Fibroblast of lung (primary cell): Measurements from ENCODE around the gene ACOT7. TPM values are rescaled to one million over a fixed set of nuclear protein-coding genes. Genes with fewer than 3 reads are reported as not detected.

Experiments
- DNase-seq, 2 donors: peaks; one replicate each; pipeline versions ENCODE4 v3.0.0 to v3.0.0-alpha.2; 2010; ENCODE audit warnings: low read depth in 2 of 2
- H2AFZ ChIP-seq: 2 replicates; pipeline ENCODE4 v1.5.1; 2012; ENCODE audit warnings: low read length, control low read depth, inconsistent platforms
- H3K27ac ChIP-seq: 2 replicates; pipeline ENCODE4 v1.5.1; 2011; ENCODE audit warnings: low read length, control low read depth; ENCODE audit not compliant: insufficient read depth
- H3K27me3 ChIP-seq: 2 replicates; pipeline ENCODE4 v1.5.1; 2011; ENCODE audit warnings: mild to moderate bottlenecking, low read length; ENCODE audit not compliant: control insufficient read depth, insufficient read depth
- H3K36me3 ChIP-seq: 2 replicates; pipeline ENCODE4 v1.5.1; 2011; ENCODE audit warnings: low read length; ENCODE audit not compliant: control insufficient read depth, insufficient read depth
- H3K4me1 ChIP-seq: 2 replicates; pipeline ENCODE4 v1.5.1; 2011; ENCODE audit warnings: low read length; ENCODE audit not compliant: control insufficient read depth, insufficient read depth; ENCODE audit errors: extremely low read depth
- H3K4me2 ChIP-seq: 2 replicates; pipeline ENCODE4 v1.5.1; 2011; ENCODE audit warnings: low read length, control low read depth; ENCODE audit not compliant: insufficient read depth; ENCODE audit errors: extremely low read depth
- H3K4me3 ChIP-seq, 4 experiments: fragments of 200-600 bp in 1 of 4; sonication (generic) in 1 of 4; replicated peaks in 1 of 4; 2 replicates each; pipeline ENCODE4 v1.5.1; 2011 to 2016; ENCODE audit warnings: low read length in 4 of 4, low read depth in 3 of 4, mild to moderate bottlenecking in 3 of 4, control low read depth in 2 of 4, inconsistent platforms in 1 of 4, mixed read lengths in 1 of 4; ENCODE audit not compliant: insufficient read depth in 1 of 4; ENCODE audit errors: control extremely low read depth in 1 of 4
- H3K79me2 ChIP-seq: 2 replicates; pipeline ENCODE4 v1.5.1; 2012; ENCODE audit warnings: mild to moderate bottlenecking, low read length, inconsistent platforms; ENCODE audit not compliant: control insufficient read depth, insufficient read depth
- H3K9ac ChIP-seq: 2 replicates; pipeline ENCODE4 v1.5.1; 2011; ENCODE audit warnings: mild to moderate bottlenecking, low read length, control low read depth; ENCODE audit not compliant: insufficient read depth
- H3K9me3 ChIP-seq: 2 replicates; pipeline ENCODE4 v1.5.1; 2012; ENCODE audit warnings: low read depth, low read length; ENCODE audit not compliant: control insufficient read depth, insufficient read depth
- H4K20me1 ChIP-seq: 2 replicates; pipeline ENCODE4 v1.5.1; 2011; ENCODE audit warnings: low read length; ENCODE audit not compliant: control insufficient read depth, insufficient read depth; ENCODE audit errors: extremely low read depth
- EZH2 ChIP-seq: IDR thresholded peaks from 2 replicates; pipeline ENCODE4 v1.5.1; 2012; ENCODE audit warnings: low read length, control low read depth, mild to moderate bottlenecking; ENCODE audit errors: missing control alignments
- polyA plus RNA-seq, 2 donors: library from polyadenylated mRNA; depleted of rRNA in 1 of 2; stranded (reverse) in 1 of 2; unstranded in 1 of 2; fragments of >200 nt; gene quantifications; 2 replicates each; pipeline ENCODE4 v1.2.1, GENCODE V29; 2011 to 2012; ENCODE audit warnings: missing spikeins in 1 of 2
- total RNA-seq: library from RNA; depleted of rRNA; stranded (reverse); fragments of >200 nt; gene quantifications from 2 replicates; pipeline ENCODE4 v1.2.1, GENCODE V29; 2014
- TF ChIP-seq, protein P1 (sequence below), 2 donors: IDR thresholded peaks in 1 of 2; conservative IDR thresholded peaks in 1 of 2; 1 replicate in 1 of 2; 2 replicates in 1 of 2; pipeline ENCODE4 v1.5.1; 2011 to 2012; ENCODE audit warnings: low read length in 2 of 2, control low read depth in 1 of 2, inconsistent platforms in 1 of 2, low read depth in 1 of 2, mild to moderate bottlenecking in 1 of 2

ACOT7 gene
- total and polyA plus RNA-seq, 2 donors (not counting 1 experiment from before 2014, with no cell fraction given) = 50.7 to 58.0 TPM

DNA sequence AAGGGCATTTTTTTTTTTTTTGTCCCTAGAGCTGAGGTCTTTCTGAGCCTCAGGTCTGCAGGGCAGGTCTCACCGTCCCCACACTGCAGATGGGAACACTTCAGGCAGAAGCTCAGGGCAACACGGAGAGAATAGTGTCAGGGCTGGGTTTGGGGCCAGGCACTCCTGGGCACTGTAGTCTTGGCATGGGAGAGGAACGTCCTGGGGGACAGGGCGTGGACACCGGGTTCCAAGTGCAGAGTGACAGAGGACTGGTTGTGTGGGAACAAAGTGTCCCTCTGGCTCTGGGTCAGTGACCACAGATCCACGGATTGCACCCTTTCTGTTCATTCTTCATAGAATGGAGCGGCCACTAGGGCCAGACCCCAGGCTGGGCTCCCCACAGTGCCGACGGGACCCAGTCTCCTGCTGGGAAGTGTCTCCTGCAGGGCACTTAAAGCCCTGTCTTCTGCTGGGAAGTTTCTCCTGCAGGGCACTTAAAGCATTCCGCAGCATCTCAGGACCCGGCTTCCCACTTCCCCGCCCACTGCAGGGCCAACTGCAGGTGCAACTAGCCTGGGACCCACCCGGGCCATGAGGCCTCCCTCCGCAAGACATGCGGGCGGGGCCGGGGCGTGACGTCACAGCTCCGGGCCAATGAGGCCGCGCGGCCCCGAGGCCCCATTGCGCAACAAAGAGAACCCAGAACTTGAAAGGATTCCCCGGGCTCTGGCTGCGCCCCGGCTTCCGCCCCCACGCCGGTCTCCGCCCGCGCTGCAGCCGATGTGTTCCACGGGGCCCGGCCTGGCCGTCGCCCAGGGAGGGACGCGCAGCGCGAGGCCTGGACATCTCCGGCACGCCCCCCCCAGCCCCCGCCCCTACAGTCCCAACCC lies 133.8 kb downstream of the ACOT7 start:
- H3K79me2 ChIP-seq = no peaks in the 10 kb centered on the region
- H2AFZ ChIP-seq = no peak overlapping the region
- no peaks in the 10 kb centered on the region for H3K27me3 ChIP-seq
- TF ChIP-seq EZH2 = no peak
- TF ChIP-seq, protein P1, sequence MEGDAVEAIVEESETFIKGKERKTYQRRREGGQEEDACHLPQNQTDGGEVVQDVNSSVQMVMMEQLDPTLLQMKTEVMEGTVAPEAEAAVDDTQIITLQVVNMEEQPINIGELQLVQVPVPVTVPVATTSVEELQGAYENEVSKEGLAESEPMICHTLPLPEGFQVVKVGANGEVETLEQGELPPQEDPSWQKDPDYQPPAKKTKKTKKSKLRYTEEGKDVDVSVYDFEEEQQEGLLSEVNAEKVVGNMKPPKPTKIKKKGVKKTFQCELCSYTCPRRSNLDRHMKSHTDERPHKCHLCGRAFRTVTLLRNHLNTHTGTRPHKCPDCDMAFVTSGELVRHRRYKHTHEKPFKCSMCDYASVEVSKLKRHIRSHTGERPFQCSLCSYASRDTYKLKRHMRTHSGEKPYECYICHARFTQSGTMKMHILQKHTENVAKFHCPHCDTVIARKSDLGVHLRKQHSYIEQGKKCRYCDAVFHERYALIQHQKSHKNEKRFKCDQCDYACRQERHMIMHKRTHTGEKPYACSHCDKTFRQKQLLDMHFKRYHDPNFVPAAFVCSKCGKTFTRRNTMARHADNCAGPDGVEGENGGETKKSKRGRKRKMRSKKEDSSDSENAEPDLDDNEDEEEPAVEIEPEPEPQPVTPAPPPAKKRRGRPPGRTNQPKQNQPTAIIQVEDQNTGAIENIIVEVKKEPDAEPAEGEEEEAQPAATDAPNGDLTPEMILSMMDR (conservative IDR thresholded peaks at IDR 0.05 in 1 of 2, IDR thresholded peaks at IDR 0.05 in 1 of 2; ENCODE audit: low read depth in 1 of 2, low read length in 2 of 2) = no peak
- H4K20me1 ChIP-seq = no peaks in the 10 kb centered on the region
- peak overlapping the region in 3 of 4 experiments; percentile 23 to 75 (median 71) for H3K4me3 ChIP-seq
- DNase-seq = peak; percentile 71 to 81
- no peak overlapping the region for H3K27ac ChIP-seq
- H3K36me3 ChIP-seq = no peaks in the 10 kb centered on the region
- peaks cover 13% of the 10 kb centered on the region for H3K4me1 ChIP-seq
- no peak overlapping the region for H3K9ac ChIP-seq
- H3K4me2 ChIP-seq = peak overlapping the region; percentile 40
- no peaks in the 10 kb centered on the region for H3K9me3 ChIP-seq

DNA sequence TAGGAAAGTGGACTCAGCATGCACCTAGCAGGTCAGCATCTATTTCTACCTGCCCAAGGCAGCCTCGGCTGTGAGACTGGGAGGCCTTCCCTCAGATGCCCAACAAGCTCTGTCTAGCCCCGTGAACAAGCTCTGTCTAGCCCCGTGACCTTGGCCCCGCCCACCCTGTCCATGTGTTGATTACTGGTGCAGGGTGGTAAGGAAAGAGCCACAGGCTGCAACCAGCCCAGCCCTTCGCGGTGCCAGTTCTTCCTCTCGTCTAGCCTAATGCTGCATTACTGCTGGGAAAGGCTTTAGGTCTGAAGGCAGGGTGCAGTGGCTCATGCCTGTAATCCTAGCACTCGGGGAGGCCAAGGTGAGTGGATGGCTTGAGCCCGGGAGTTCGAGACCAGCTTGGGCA lies 134.9 kb downstream of the ACOT7 start:
- peaks cover 8% of the 10 kb centered on the region for H3K4me1 ChIP-seq
- no peak overlapping the region for H3K9ac ChIP-seq
- H3K4me3 ChIP-seq = no peak overlapping the region
- no peak overlapping the region for H3K27ac ChIP-seq
- no peaks in the 10 kb centered on the region for H3K9me3 ChIP-seq
- no peak overlapping the region for H2AFZ ChIP-seq
- no peak overlapping the region for H3K4me2 ChIP-seq
- H3K27me3 ChIP-seq = no peaks in the 10 kb centered on the region
- H3K79me2 ChIP-seq = no peaks in the 10 kb centered on the region
- H4K20me1 ChIP-seq = no peaks in the 10 kb centered on the region
- H3K36me3 ChIP-seq = no peaks in the 10 kb centered on the region
- DNase-seq = no peak
- TF ChIP-seq, protein P1 (conservative IDR thresholded peaks at IDR 0.05 in 1 of 2, IDR thresholded peaks at IDR 0.05 in 1 of 2; ENCODE audit: low read depth in 1 of 2, low read length in 2 of 2) = no peak
- TF ChIP-seq EZH2 = no peak

DNA sequence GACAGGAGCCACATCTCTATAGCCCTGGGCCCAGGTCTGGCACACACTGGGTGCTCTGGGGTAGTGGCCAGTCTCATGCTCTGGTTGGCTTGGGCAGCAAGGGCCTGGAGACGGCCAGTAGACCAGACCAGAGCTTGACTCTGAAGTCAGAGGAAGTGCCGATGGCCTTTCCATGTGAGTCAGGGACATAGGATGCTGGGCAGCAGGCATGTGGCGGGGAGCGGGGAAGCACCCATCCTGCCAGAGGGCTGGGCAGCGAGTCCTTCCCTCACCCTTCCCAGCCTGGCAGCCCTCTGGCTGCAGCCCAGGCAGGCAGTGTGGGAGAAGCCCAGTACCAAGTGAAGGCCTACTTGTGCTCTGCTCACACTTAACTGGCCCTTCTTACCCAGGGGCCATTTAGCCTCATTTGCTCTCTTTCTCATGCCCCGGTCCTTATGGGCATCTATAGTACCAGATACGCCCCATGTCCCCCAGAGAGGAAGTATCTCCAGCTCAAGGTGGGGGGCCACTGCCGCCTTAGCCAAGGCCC lies 136.0 kb downstream of the ACOT7 start:
- TF ChIP-seq, protein P1 (conservative IDR thresholded peaks at IDR 0.05 in 1 of 2, IDR thresholded peaks at IDR 0.05 in 1 of 2; ENCODE audit: low read depth in 1 of 2, low read length in 2 of 2) = no peak
- no peak for TF ChIP-seq EZH2
- no peak overlapping the region for H3K4me2 ChIP-seq
- H3K27me3 ChIP-seq = no peaks in the 10 kb centered on the region
- H3K79me2 ChIP-seq = no peaks in the 10 kb centered on the region
- no peak overlapping the region for H3K9ac ChIP-seq
- H3K36me3 ChIP-seq = no peaks in the 10 kb centered on the region
- no peaks in the 10 kb centered on the region for H4K20me1 ChIP-seq
- no peak for DNase-seq
- no peak overlapping the region for H2AFZ ChIP-seq
- no peak overlapping the region for H3K27ac ChIP-seq
- H3K9me3 ChIP-seq = no peaks in the 10 kb centered on the region
- no peaks in the 10 kb centered on the region for H3K4me1 ChIP-seq
- H3K4me3 ChIP-seq = no peak overlapping the region
